Measurements from ENCODE around the gene PLEKHA5.
"Not testable (repeated sequence)": the region's sequence is repeated elsewhere in the genome, so short reads cannot be mapped to it uniquely, and the experiment has no call there.

PLEKHA5 gene

DNA sequence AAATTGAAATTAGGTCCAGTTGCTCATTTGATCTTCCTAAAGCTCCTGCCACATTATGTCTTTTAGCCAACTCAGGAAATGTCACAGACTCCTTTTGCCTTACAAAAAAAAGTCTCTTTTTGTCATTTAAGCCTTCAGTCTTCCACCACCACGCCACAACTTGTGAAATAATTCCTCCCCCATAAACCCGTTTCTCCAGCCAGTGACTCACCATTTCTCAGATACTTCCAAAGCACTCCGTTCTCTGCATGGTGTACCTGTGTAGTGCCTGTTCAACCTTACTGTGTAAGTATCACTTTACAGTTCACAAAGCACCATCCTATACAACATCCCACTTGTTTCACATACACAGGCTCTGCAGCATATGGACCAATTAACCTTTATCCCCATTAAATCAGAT lies 170.2 kb downstream of the PLEKHA5 start:
- ChIA-PET CTCF (interaction anchor here (1.1 to 3.5 kb wide), 4 partner anchors 9 to 22 kb away, joined by 4 to 17 read pairs (median 4); no protein-coding TSS in a partner anchor), POLR2A (no interaction called here)
- DNase-seq (ENCODE audit: low read depth, low spot score), result no peak
- TF ChIP-seq, protein P1, sequence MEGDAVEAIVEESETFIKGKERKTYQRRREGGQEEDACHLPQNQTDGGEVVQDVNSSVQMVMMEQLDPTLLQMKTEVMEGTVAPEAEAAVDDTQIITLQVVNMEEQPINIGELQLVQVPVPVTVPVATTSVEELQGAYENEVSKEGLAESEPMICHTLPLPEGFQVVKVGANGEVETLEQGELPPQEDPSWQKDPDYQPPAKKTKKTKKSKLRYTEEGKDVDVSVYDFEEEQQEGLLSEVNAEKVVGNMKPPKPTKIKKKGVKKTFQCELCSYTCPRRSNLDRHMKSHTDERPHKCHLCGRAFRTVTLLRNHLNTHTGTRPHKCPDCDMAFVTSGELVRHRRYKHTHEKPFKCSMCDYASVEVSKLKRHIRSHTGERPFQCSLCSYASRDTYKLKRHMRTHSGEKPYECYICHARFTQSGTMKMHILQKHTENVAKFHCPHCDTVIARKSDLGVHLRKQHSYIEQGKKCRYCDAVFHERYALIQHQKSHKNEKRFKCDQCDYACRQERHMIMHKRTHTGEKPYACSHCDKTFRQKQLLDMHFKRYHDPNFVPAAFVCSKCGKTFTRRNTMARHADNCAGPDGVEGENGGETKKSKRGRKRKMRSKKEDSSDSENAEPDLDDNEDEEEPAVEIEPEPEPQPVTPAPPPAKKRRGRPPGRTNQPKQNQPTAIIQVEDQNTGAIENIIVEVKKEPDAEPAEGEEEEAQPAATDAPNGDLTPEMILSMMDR (IDR thresholded peaks at IDR 0.05; ENCODE audit: insufficient read depth, low read length, missing control alignments), result no peak
- H3K4me3 ChIP-seq (ENCODE audit: low read depth, low read length), result no peak overlapping the region

DNA sequence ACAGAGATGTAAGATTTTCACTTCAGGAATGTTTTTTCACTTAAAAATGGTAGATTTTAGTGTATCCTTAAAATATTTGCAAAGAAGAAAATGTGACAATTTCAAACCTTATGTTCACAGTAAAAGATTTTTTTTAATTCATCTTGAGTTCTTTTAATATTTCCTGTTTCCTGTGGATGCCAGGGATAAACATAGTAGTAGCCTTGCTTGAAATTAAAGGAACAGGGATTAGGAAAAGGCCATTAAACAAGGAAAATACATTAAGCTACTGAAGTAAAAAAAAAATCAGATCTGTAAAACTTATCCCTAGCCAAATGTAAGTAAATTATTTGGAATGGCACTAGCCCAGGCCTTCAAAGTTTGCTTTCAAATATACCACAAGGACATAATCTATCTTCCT lies 171.7 kb downstream of the PLEKHA5 start:
- no peak for DNase-seq (ENCODE audit: low read depth, low spot score)
- no peak overlapping the region for H3K4me3 ChIP-seq (ENCODE audit: low read depth, low read length)
- TF ChIP-seq, protein P1 (IDR thresholded peaks at IDR 0.05; ENCODE audit: insufficient read depth, low read length, missing control alignments), result no peak
- ChIA-PET POLR2A (no interaction called here), CTCF (interaction anchor here (1.1 to 3.5 kb wide), 3 partner anchors 10 to 34 kb away, joined by 3 to 24 read pairs (median 4); no protein-coding TSS in a partner anchor)

DNA sequence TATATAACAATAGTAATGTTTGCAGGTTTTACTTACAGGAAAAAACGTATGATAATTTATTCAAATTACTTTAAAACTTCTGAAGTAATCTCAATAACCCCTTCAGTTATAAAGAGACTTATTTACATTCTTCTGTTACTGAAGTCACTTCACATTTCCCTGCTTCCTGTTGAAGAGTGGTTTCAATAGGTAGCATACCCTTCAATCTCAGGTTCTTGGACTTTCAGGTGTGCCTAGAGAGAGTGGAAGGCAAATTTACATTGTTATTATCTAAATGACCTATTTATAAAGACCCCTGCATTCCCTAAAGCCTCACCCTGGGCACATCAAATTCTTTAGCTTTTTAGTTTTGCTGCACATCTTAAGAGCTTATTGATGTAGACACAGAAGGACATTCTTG lies 172.2 kb downstream of the PLEKHA5 start:
- POLR2A ChIA-PET, result no interaction called here
- H3K4me3 ChIP-seq (ENCODE audit: low read depth, low read length), result no peak overlapping the region
- TF ChIP-seq, protein P1 (IDR thresholded peaks at IDR 0.05; ENCODE audit: insufficient read depth, low read length, missing control alignments), result no peak
- DNase-seq (ENCODE audit: low read depth, low spot score), result no peak
- CTCF ChIA-PET, result interaction anchor here (1.4 to 3.5 kb wide), 2 partner anchors 13 to 34 kb away, joined by 3 to 24 read pairs; no protein-coding TSS in a partner anchor

DNA sequence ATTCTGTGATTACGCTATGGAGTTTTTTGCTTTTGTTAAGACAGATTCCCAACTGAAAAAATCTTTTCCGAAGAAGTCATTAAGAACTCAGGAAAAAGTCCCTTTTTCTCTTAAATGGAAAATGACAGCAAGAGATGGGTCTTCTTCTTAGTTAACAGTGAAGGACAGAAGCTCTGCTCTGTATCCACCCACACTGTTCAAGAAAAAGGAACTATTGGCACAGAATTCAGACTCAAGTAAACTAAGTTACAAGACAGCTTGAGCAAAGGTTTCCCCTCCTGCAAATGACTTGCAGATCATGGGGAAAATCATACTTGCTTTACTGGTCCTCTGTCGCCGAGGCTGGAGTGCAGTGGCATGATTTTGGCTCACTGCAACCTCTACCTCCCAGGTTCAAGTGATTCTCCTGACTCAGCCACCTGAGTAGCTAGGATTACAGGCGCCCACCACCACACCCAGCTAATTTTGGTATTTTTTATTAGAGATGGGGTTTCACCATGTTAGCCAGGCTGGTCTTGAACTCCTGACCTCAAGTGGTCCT lies 172.6 kb downstream of the PLEKHA5 start:
- H3K4me3 ChIP-seq (ENCODE audit: low read depth, low read length), result no peak overlapping the region
- ChIA-PET CTCF (interaction anchor here (1.4 to 3.5 kb wide), 2 partner anchors 14 to 33 kb away, joined by 3 to 24 read pairs; no protein-coding TSS in a partner anchor), POLR2A (no interaction called here)
- TF ChIP-seq, protein P1 (IDR thresholded peaks at IDR 0.05; ENCODE audit: insufficient read depth, low read length, missing control alignments), result no peak
- DNase-seq (ENCODE audit: low read depth, low spot score), result no peak

DNA sequence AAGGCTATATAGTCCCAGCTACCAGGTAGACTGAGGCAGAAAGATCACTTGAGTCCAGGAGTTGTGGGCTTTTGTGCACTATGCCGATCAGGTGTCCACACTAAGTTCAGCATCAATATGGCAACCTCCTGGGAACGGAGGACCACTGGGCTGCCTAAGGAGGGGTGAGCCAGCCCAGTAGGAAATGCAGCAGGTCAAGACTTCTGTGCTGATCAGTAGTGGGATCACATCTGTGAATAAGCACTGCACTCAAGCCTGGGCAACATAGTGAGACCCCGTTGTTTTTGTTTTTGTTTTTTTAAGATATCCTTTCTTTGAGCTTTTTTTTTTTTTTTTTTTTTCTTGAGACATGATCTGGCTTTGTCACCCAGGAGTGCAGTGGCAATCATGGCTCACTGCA lies 174.0 kb downstream of the PLEKHA5 start:
- H3K4me3 ChIP-seq (ENCODE audit: low read depth, low read length), result no peak overlapping the region
- CTCF ChIA-PET, result interaction anchor here (3.5 kb wide), 1 partner anchor 15 kb away, joined by 24 read pairs; no protein-coding TSS in a partner anchor
- TF ChIP-seq, protein P1 (IDR thresholded peaks at IDR 0.05; ENCODE audit: insufficient read depth, low read length, missing control alignments), result no peak
- no peak for DNase-seq (ENCODE audit: low read depth, low spot score)
- POLR2A ChIA-PET, result no interaction called here

DNA sequence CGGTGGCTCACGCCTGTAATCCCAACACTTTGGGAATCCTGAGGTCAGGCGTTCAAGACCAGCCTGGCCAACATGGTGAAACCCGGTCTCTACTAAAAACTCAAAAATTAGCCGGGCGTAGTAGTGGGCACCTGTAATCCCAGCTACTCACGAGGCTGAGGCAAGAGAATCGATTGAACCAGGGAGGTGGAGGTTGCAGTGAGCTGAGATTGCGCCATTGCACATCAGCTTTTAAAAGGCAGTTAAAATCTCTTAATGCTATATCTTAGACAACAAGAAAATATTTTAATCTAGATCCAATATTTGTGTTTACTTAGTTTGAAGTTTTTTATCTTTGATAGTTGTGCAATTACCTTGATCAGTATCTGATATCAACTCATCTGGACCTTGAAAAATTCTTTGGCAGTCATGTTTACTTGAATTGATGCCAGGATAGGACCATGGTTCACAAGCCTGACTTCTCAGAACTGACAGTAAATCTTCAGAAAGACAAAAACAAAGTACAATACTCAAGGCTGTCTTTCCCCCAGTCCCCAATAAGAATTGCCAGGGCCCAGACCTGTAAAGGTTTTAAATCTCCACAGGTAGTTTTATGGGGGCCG lies 174.7 kb downstream of the PLEKHA5 start:
- TF ChIP-seq, protein P1 (IDR thresholded peaks at IDR 0.05; ENCODE audit: insufficient read depth, low read length, missing control alignments), result no peak
- ChIA-PET CTCF (interaction anchor here (3.5 kb wide), 1 partner anchor 16 kb away, joined by 24 read pairs; no protein-coding TSS in a partner anchor), POLR2A (no interaction called here)
- no peak for DNase-seq (ENCODE audit: low read depth, low spot score)
- H3K4me3 ChIP-seq (ENCODE audit: low read depth, low read length), result no peak overlapping the region

DNA sequence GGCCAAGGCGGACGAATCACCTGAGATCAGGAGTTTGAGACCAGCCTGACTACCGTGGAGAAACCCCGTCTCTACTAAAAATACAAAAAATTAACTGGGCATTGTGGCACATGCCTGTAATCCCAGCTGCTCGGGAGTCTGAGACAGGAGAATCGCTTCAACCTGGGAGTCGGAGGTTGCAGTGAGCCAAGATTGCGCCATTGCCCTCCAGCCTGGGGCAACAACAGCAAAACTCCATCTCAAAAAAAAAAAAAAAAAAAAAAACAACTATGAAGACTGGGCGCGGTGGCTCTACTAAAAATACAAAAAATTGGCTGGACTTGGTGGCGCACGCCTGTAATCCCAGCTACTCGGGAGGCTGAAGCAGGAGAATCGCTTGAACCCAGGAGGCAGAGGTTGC lies 176.1 kb downstream of the PLEKHA5 start:
- POLR2A ChIA-PET; H3K4me3 ChIP-seq (ENCODE audit: low read depth, low read length); CTCF ChIA-PET; DNase-seq (ENCODE audit: low read depth, low spot score): not testable (repeated sequence)
